ENCODE results near the gene DUSP1. TPM values are rescaled to one million over a fixed set of nuclear protein-coding genes. Genes with fewer than 3 reads are reported as not detected.
A peak's percentile ranks its signal among the peaks of the same experiment; 100 is the strongest.

DUSP1 gene
- total and polyA plus RNA-seq, 7 donors, result 81.8 to 287 (median 141) TPM

DNA sequence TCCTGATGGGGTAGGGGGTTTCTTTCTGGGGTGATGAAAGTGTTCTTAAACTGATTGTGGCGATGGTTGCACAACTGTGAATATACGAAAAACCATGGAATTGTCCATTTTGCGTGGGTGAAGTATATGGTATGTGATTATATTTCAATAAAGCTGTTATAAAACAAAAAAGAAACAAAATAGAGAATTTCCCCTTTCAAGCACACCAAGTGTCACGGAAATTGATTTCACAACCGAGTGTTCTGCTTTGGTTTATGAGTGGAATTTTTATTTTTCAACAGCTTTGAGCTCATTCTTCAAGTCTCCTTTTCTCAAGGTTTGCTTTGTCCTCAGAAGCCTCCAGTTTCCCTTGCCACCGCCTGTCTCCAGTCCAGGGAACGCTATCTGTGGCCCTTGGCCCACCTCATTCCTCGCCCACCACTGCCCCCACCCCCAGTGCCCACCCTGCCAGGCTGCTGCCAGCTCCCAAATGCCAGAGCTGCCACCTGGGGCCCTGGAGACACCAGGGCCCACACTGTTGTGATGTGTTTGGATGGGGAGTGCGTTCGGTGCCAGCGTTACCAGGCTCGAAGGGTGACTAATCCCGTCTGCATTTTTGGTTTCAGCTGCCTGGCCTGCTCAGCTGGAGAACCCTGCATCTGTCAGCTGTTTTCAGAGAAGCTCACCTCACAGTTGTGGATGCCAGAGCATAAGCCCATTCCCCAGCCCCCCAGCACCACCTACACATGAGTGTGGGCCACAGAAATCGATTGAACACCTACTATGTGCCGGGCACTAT, 30.4 kb downstream of the DUSP1 start:
- H3K27me3 ChIP-seq (ENCODE audit: insufficient read depth in 3 of 3, low read length in 2 of 3), result no peaks in the 10 kb centered on the region
- peak overlapping the region; percentile 47 for H3K27ac ChIP-seq
- intact Hi-C loops (cut with DNase I), result no loop called here
- H3K36me3 ChIP-seq (ENCODE audit: insufficient read depth in 1 of 2, low read depth in 1 of 2), result no peaks in the 10 kb centered on the region
- H3K9me3 ChIP-seq, result no peaks in the 10 kb centered on the region
- peaks cover 8% of the 10 kb centered on the region for H3K4me1 ChIP-seq
- DNase-seq (peak; percentile 76 to 86), ATAC-seq (peak; percentile 94 to 96 (median 96))
- no peak overlapping the region for H3K4me3 ChIP-seq
- WGBS, 3 donors, result 39 to 53% (median 41%) methylated on average over 15 of the region's 15 CpGs
- TF ChIP-seq, protein P1, sequence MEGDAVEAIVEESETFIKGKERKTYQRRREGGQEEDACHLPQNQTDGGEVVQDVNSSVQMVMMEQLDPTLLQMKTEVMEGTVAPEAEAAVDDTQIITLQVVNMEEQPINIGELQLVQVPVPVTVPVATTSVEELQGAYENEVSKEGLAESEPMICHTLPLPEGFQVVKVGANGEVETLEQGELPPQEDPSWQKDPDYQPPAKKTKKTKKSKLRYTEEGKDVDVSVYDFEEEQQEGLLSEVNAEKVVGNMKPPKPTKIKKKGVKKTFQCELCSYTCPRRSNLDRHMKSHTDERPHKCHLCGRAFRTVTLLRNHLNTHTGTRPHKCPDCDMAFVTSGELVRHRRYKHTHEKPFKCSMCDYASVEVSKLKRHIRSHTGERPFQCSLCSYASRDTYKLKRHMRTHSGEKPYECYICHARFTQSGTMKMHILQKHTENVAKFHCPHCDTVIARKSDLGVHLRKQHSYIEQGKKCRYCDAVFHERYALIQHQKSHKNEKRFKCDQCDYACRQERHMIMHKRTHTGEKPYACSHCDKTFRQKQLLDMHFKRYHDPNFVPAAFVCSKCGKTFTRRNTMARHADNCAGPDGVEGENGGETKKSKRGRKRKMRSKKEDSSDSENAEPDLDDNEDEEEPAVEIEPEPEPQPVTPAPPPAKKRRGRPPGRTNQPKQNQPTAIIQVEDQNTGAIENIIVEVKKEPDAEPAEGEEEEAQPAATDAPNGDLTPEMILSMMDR (IDR thresholded peaks at IDR 0.05), result no peak

DNA sequence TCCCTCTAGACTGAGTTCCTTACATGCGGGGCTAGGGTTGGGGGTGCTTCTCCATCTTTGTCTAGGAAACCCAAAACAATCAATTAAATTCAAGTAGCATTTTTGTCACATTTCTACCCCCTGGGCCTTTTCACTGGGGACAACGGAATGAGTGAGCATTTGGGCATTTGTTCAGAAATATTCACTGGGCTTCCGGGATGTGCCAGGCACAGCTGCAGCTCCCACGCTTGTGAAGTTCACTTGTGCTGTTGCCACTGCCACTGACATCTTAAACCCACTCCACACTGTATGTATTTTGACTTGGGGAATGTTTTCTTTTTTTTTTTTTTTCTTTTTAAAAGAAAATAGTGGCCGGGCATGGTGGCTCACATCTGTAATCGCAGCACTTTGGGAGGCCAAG, 31.6 kb downstream of the DUSP1 start:
- WGBS, 3 donors, result 73 to 87% (median 78%) methylated on average over 6 of the region's 6 CpGs
- Histone ChIP-seq H3K4me3 (no peak overlapping the region), H3K36me3 (ENCODE audit: insufficient read depth in 1 of 2, low read depth in 1 of 2) (no peaks in the 10 kb centered on the region), H3K27ac (no peak overlapping the region), H3K27me3 (ENCODE audit: insufficient read depth in 3 of 3, low read length in 2 of 3) (no peaks in the 10 kb centered on the region), H3K9me3 (no peaks in the 10 kb centered on the region), H3K4me1 (peaks cover 8% of the 10 kb centered on the region)
- TF ChIP-seq, protein P1 (IDR thresholded peaks at IDR 0.05), result no peak
- DNase-seq (no peak), ATAC-seq (no peak)
- intact Hi-C loops (cut with DNase I), result no loop called here

DNA sequence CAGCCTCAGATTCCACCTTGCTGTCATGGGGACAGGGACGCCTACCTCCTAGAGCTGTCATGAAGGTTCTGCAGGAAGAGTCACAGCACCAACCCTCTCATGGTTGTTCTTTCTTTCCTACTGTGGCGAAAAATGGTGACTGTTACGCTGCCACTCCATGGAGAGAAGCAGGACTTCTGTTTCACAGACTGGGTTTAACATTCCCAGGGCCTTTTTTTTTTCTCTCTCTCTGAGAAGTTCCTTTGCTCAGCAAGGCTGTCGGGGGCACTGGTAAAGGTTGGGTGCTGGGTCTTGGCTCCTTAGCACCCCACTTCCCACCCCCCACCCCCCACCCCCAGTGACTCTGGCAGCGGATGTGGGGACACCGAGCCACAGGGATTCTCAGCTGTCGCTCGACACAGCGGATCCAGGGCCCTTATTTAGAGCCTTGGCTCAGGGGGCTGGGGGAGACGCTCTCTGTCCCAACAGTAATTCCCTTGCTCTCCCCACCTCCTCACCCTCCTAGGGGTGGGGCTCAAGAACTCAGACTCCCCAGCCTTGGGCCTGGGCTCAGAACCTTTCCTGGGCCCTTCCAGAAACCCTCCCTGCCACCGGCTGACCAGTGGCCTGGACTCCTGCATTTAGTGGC, 34.4 kb downstream of the DUSP1 start:
- H3K27ac ChIP-seq, result peak overlapping the region; percentile 55

DNA sequence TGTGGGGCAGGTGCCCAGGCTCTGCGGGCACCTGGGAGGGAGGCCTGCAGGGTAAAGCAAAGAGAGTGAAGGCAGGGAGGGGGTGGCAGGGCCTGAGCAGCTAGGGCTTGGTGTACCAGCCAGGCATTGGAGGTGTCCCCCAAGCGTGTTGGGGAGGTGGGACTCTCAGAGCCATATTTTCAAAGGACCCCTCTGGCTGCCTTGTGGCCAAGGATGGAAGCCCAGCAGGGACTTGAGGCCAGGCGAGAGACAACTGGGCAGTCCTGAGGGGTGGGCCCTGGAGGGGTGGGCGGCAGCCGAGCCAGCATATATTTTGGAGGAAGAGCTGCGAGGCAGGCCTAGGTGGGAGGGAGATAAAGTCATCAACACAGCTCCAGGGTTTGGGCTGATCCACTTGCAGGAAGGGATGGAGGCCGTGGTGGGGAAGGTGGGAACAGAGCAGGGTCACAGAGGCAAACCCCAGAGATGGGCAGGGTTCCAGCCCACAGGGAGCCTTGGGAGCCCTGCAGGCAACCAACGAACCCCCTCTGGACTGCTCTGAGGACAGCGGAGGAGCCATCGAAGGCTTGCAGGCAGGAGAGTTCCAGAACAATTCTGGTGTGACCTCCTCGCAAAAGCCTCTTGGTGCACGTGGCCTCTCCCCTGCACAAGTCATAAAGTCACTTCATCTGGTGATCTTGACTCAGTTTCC, 35.7 kb downstream of the DUSP1 start:
- WGBS, 3 donors, result 89 to 94% (median 90%) methylated on average over 12 of the region's 12 CpGs
- H3K27me3 ChIP-seq (ENCODE audit: insufficient read depth in 3 of 3, low read length in 2 of 3), result no peaks in the 10 kb centered on the region

More for the DNA sequence above, 34.4 kb downstream of the DUSP1 start:
- peaks cover 20% of the 10 kb centered on the region for H3K4me1 ChIP-seq
- ATAC-seq (peak; percentile 20 to 38 (median 28)), DNase-seq (no peak)
- TF ChIP-seq, protein P1 (IDR thresholded peaks at IDR 0.05), result no peak
- H3K36me3 ChIP-seq (ENCODE audit: insufficient read depth in 1 of 2, low read depth in 1 of 2), result no peaks in the 10 kb centered on the region
- no peaks in the 10 kb centered on the region for H3K9me3 ChIP-seq
- H3K4me3 ChIP-seq, result no peak overlapping the region
- intact Hi-C loops (cut with DNase I), result no loop called here
- WGBS, 3 donors, result 39 to 54% (median 40%) methylated on average over 7 to 11 of the region's 11 CpGs
- H3K27me3 ChIP-seq (ENCODE audit: insufficient read depth in 3 of 3, low read length in 2 of 3), result no peaks in the 10 kb centered on the region

More for the DNA sequence above, 35.7 kb downstream of the DUSP1 start:
- no peak for ATAC-seq
- H3K9me3 ChIP-seq, result no peaks in the 10 kb centered on the region
- no peak overlapping the region for H3K27ac ChIP-seq
- no peak for DNase-seq
- peaks cover 13% of the 10 kb centered on the region for H3K4me1 ChIP-seq
- H3K36me3 ChIP-seq (ENCODE audit: insufficient read depth in 1 of 2, low read depth in 1 of 2), result no peaks in the 10 kb centered on the region
- TF ChIP-seq, protein P1 (IDR thresholded peaks at IDR 0.05), result no peak
- intact Hi-C loops (cut with DNase I), result no loop called here
- H3K4me3 ChIP-seq, result no peak overlapping the region
